NAMALWA (cell line): Measurements from ENCODE around the gene PTPMT1.

Experiments
- DNase-seq: peaks from one replicate; pipeline ENCODE4 v3.0.0-alpha.2; 2015; ENCODE audit warnings: low spot score

PTPMT1 gene

GRCh38 chr11:47583844-47584243 lies 18.4 kb downstream of the PTPMT1 start:
- no peak for DNase-seq

GRCh38 chr11:47586098-47586855 lies 20.9 kb downstream of the PTPMT1 start, which contains the start of gene FAM180B:
FAM180B (plus strand) TSS chr11:47586678; CDS start chr11:47586769, 91 bp downstream.
- DNase-seq: no peak

GRCh38 chr11:47587039-47587716 lies 21.8 kb downstream of the PTPMT1 start:
- no peak for DNase-seq

- no peak for DNase-seq
These were observed 22.4 kb downstream of the PTPMT1 start for GRCh38 chr11:47587723-47588326.

GRCh38 chr11:47589118-47589517 lies 23.7 kb downstream of the PTPMT1 start:
- no peak for DNase-seq

GRCh38 chr11:47589584-47589976 lies 24.2 kb downstream of the PTPMT1 start:
- no peak for DNase-seq

- DNase-seq: no peak
These were observed 24.8 kb downstream of the PTPMT1 start for GRCh38 chr11:47589977-47590861.

GRCh38 chr11:47591764-47592163 lies 26.4 kb downstream of the PTPMT1 start:
- no peak for DNase-seq

GRCh38 chr11:47592251-47592650 lies 26.9 kb downstream of the PTPMT1 start:
- no peak for DNase-seq

GRCh38 chr11:47592970-47593369 lies 27.6 kb downstream of the PTPMT1 start:
- no peak for DNase-seq

- DNase-seq: no peak
These were observed 28.1 kb downstream of the PTPMT1 start for GRCh38 chr11:47593492-47593933.

- DNase-seq: no peak
These were observed 28.8 kb downstream of the PTPMT1 start, which contains the start of gene C1QTNF4 for GRCh38 chr11:47593934-47594855. C1QTNF4 (minus strand) TSS chr11:47594411; CDS start chr11:47590810, 3,601 bp downstream.

- peak; percentile 26 for DNase-seq
These were observed 29.6 kb downstream of the PTPMT1 start for GRCh38 chr11:47595029-47595428.

GRCh38 chr11:47595967-47596366 lies 30.6 kb downstream of the PTPMT1 start:
- no peak for DNase-seq

GRCh38 chr11:47599902-47600301 lies 34.5 kb downstream of the PTPMT1 start:
- DNase-seq: no peak

GRCh38 chr11:47603295-47603694 lies 37.9 kb downstream of the PTPMT1 start:
- no peak for DNase-seq

- DNase-seq: no peak
These were observed 40.5 kb downstream of the PTPMT1 start for GRCh38 chr11:47605921-47606320.

- DNase-seq: peak; percentile 37
These were observed 41.3 kb downstream of the PTPMT1 start for GRCh38 chr11:47606731-47607130.

- no peak for DNase-seq
These were observed 42.0 kb downstream of the PTPMT1 start for GRCh38 chr11:47607380-47607779.

- no peak for DNase-seq
These were observed 44.3 kb downstream of the PTPMT1 start for GRCh38 chr11:47609675-47610074.

GRCh38 chr11:47611348-47611794 lies 46.0 kb downstream of the PTPMT1 start:
- DNase-seq: peak; percentile 75
